ENCODE measurements around the gene IL25.

DNA sequence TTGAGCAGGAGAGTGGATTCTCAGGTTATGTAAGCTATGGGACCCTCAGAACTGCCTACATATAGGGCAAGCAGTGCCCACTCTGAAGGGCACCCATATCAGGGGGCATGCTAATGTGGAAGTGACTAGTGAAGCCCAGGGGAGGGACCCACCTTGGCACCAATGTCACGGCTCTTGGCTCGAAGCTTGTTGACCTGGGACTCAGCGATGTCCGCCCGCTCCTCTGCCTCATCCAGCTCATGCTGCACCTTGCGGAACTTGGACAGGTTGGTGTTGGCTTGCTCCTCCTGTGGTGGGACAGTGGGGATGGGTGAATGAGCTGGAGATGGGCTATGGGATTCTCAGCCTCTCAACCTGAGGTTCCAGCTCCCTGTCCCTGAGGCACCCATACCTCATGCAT, 9.7 kb downstream of the IL25 start:
- TF ChIP-seq NR3C1 (IDR thresholded peaks at IDR 0.05) = no peak
- TF ChIP-seq RAD21 (conservative IDR thresholded peaks at IDR 0.05 in 1 of 2, IDR thresholded peaks at IDR 0.05 in 1 of 2) = no peak
- TF ChIP-seq, protein P1, sequence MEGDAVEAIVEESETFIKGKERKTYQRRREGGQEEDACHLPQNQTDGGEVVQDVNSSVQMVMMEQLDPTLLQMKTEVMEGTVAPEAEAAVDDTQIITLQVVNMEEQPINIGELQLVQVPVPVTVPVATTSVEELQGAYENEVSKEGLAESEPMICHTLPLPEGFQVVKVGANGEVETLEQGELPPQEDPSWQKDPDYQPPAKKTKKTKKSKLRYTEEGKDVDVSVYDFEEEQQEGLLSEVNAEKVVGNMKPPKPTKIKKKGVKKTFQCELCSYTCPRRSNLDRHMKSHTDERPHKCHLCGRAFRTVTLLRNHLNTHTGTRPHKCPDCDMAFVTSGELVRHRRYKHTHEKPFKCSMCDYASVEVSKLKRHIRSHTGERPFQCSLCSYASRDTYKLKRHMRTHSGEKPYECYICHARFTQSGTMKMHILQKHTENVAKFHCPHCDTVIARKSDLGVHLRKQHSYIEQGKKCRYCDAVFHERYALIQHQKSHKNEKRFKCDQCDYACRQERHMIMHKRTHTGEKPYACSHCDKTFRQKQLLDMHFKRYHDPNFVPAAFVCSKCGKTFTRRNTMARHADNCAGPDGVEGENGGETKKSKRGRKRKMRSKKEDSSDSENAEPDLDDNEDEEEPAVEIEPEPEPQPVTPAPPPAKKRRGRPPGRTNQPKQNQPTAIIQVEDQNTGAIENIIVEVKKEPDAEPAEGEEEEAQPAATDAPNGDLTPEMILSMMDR (IDR thresholded peaks at IDR 0.05) = no peak
- TF ChIP-seq, protein P2, sequence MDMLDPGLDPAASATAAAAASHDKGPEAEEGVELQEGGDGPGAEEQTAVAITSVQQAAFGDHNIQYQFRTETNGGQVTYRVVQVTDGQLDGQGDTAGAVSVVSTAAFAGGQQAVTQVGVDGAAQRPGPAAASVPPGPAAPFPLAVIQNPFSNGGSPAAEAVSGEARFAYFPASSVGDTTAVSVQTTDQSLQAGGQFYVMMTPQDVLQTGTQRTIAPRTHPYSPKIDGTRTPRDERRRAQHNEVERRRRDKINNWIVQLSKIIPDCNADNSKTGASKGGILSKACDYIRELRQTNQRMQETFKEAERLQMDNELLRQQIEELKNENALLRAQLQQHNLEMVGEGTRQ (IDR thresholded peaks at IDR 0.05) = no peak

All from A549 (cell line).